Measurements from ENCODE around the gene GGA1. TPM values are rescaled to one million over a fixed set of nuclear protein-coding genes. Genes with fewer than 3 reads are reported as not detected.

GGA1 gene
- total and polyA plus RNA-seq, 10 of the 15 experiments (the other 5 are each of a cell fraction or from before 2014, with no cell fraction given), result 1.4 to 79.4 (median 44.4) TPM

DNA sequence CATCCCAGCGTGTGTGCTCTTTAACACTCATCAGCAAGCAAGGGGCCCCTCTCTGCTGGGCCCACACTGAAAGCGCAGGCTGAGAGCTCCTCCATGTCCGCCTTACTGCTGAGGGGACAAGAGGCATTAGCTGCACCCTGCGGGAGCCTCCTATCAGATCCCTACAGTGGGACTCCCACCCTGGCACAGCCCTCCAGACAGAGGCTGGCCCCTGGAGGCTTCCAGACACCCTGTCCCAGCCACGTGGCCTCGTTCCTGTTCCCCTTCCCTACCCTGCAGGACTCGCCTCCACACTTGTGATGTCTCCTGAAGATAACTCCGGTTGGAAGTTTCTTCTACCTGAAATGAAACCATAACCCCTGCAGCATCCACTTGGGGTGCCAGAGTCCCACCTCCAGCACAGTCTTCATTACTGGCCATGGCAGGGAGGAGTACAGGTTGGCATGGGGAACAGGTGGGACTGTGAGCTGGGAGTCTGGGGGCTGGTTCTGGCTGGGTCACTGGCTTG is 25.8 kb downstream of the GGA1 start:
- Histone ChIP-seq H3K36me3 (ENCODE audit: control insufficient read depth in 2 of 2, insufficient read depth in 2 of 2, low read length in 1 of 2) (peaks cover 0 to 6% of the 10 kb centered on the region in 2 experiments; a peak in 2 of 4 replicates), H4K20me1 (ENCODE audit: control insufficient read depth, insufficient read depth) (no peaks in the 10 kb centered on the region), H3K4me3 (peak overlapping the region; percentile 57; the same call in 1 of the 2 replicates), H3K79me2 (ENCODE audit: control insufficient read depth, insufficient read depth, low read length) (peaks cover 1% of the 10 kb centered on the region), H3K4me2 (ENCODE audit: control insufficient read depth, insufficient read depth) (peak overlapping the region; percentile 87), H3K27me3 (replicated peaks in 1 of 2; ENCODE audit: control insufficient read depth in 2 of 2, insufficient read depth in 2 of 2, low read length in 1 of 2) (no peaks in the 10 kb centered on the region), H2AFZ (ENCODE audit: control insufficient read depth, low read depth, low read length) (peak overlapping the region; percentile 5; the same call in 1 of the 2 replicates), H3K9ac (ENCODE audit: control insufficient read depth, insufficient read depth, low read length) (peak overlapping the region; percentile 78), H3K9me3 (replicated peaks; ENCODE audit: control insufficient read depth, insufficient read depth, low read length) (no peaks in the 10 kb centered on the region), H3K27ac (ENCODE audit: control insufficient read depth, insufficient read depth) (peak overlapping the region; percentile 92), H3K4me1 (ENCODE audit: control insufficient read depth, insufficient read depth, low read length) (peaks cover 72% of the 10 kb centered on the region)
- WGBS (ENCODE audit: insufficient coverage, insufficient replicate concordance, low lambda C conversion rate, missing lambda C conversion rate), result 28% methylated on average over 8 of the region's 8 CpGs
- FAIRE-seq (peak; percentile 78), DNase-seq (ENCODE audit: low read depth, low spot score) (no peak), ATAC-seq (peak; percentile 23)
- ChIA-PET RAD21 (ENCODE audit: unreplicated experiment) (interaction anchor here (0.8 to 4.0 kb wide), 13 partner anchors 8 to 262 kb away, joined by 3 to 47 read pairs (median 7); partner anchors contain the start of genes GGA1, LGALS1, NOL12 and PDXP), POLR2A (interaction anchor here (1.1 to 8.2 kb wide), 11 partner anchors 9 to 173 kb away, joined by 3 to 67 read pairs (median 9); partner anchors contain the start of genes GCAT, GGA1, LGALS1 and PDXP), SMC1A (ENCODE audit: uncharacterized antibody, unreplicated experiment) (interaction anchor here (0.8 to 5.9 kb wide), 9 partner anchors 8 to 46 kb away, joined by 3 to 33 read pairs (median 15); partner anchors contain the start of genes GGA1, LGALS1 and PDXP), CTCF (interaction anchor here (0.6 to 15.9 kb wide), 10 partner anchors 9 to 272 kb away, joined by 3 to 396 read pairs (median 11); partner anchors contain the start of genes GGA1, LGALS1, NOL12 and PDXP)
- in situ Hi-C loops (cut with MboI) (no loop called here), intact Hi-C loops (cut with micrococcal nuclease; ENCODE audit: unreplicated experiment) (no loop called here)
- TSS peak; percentile 24 for BruUV-seq (replicated peaks)
- peak; percentile 50 for TF ChIP-seq RAD21 (IDR thresholded peaks at IDR 0.05; ENCODE audit: insufficient read depth, low read depth, low read length)
- no peak for TF ChIP-seq RBBP5 (conservative IDR thresholded peaks at IDR 0.05)
- no peak for TF ChIP-seq KDM1A (IDR thresholded peaks at IDR 0.05; ENCODE audit: borderline replicate concordance)
- 0 out of 2 replicates have a peak, but pooled peaks have one; percentile 27 for TF ChIP-seq TAF1 (IDR thresholded peaks at IDR 0.05; ENCODE audit: borderline replicate concordance, low read depth, low read length)
- peak; percentile 52; the same call in 1 of the 2 replicates for TF ChIP-seq POLR2A (IDR thresholded peaks at IDR 0.05; ENCODE audit: low read depth, low read length)
- TF ChIP-seq ESRRA (IDR thresholded peaks at IDR 0.05; ENCODE audit: low read length), result no peak
- TF ChIP-seq, protein P1, sequence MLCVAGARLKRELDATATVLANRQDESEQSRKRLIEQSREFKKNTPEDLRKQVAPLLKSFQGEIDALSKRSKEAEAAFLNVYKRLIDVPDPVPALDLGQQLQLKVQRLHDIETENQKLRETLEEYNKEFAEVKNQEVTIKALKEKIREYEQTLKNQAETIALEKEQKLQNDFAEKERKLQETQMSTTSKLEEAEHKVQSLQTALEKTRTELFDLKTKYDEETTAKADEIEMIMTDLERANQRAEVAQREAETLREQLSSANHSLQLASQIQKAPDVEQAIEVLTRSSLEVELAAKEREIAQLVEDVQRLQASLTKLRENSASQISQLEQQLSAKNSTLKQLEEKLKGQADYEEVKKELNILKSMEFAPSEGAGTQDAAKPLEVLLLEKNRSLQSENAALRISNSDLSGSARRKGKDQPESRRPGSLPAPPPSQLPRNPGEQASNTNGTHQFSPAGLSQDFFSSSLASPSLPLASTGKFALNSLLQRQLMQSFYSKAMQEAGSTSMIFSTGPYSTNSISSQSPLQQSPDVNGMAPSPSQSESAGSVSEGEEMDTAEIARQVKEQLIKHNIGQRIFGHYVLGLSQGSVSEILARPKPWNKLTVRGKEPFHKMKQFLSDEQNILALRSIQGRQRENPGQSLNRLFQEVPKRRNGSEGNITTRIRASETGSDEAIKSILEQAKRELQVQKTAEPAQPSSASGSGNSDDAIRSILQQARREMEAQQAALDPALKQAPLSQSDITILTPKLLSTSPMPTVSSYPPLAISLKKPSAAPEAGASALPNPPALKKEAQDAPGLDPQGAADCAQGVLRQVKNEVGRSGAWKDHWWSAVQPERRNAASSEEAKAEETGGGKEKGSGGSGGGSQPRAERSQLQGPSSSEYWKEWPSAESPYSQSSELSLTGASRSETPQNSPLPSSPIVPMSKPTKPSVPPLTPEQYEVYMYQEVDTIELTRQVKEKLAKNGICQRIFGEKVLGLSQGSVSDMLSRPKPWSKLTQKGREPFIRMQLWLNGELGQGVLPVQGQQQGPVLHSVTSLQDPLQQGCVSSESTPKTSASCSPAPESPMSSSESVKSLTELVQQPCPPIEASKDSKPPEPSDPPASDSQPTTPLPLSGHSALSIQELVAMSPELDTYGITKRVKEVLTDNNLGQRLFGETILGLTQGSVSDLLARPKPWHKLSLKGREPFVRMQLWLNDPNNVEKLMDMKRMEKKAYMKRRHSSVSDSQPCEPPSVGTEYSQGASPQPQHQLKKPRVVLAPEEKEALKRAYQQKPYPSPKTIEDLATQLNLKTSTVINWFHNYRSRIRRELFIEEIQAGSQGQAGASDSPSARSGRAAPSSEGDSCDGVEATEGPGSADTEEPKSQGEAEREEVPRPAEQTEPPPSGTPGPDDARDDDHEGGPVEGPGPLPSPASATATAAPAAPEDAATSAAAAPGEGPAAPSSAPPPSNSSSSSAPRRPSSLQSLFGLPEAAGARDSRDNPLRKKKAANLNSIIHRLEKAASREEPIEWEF (IDR thresholded peaks at IDR 0.05; ENCODE audit: insufficient replicate concordance, low read depth, low read length), result no peak
- TF ChIP-seq ZNF384 (IDR thresholded peaks at IDR 0.05; ENCODE audit: borderline replicate concordance, low read depth, low read length), result no peak
- TF ChIP-seq, protein P2, sequence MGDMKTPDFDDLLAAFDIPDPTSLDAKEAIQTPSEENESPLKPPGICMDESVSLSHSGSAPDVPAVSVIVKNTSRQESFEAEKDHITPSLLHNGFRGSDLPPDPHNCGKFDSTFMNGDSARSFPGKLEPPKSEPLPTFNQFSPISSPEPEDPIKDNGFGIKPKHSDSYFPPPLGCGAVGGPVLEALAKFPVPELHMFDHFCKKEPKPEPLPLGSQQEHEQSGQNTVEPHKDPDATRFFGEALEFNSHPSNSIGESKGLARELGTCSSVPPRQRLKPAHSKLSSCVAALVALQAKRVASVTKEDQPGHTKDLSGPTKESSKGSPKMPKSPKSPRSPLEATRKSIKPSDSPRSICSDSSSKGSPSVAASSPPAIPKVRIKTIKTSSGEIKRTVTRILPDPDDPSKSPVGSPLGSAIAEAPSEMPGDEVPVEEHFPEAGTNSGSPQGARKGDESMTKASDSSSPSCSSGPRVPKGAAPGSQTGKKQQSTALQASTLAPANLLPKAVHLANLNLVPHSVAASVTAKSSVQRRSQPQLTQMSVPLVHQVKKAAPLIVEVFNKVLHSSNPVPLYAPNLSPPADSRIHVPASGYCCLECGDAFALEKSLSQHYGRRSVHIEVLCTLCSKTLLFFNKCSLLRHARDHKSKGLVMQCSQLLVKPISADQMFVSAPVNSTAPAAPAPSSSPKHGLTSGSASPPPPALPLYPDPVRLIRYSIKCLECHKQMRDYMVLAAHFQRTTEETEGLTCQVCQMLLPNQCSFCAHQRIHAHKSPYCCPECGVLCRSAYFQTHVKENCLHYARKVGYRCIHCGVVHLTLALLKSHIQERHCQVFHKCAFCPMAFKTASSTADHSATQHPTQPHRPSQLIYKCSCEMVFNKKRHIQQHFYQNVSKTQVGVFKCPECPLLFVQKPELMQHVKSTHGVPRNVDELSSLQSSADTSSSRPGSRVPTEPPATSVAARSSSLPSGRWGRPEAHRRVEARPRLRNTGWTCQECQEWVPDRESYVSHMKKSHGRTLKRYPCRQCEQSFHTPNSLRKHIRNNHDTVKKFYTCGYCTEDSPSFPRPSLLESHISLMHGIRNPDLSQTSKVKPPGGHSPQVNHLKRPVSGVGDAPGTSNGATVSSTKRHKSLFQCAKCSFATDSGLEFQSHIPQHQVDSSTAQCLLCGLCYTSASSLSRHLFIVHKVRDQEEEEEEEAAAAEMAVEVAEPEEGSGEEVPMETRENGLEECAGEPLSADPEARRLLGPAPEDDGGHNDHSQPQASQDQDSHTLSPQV (IDR thresholded peaks at IDR 0.05), result no peak
- no peak for TF ChIP-seq ZBED1 (IDR thresholded peaks at IDR 0.05; ENCODE audit: borderline replicate concordance)
- no peak for TF ChIP-seq TCF12 (IDR thresholded peaks at IDR 0.05; ENCODE audit: low read depth, low read length)
- no peak for TF ChIP-seq EGR1 (IDR thresholded peaks at IDR 0.05; ENCODE audit: borderline replicate concordance in 1 of 2, low read depth in 2 of 2, low read length in 2 of 2)
- no peak for TF ChIP-seq ZNF217 (IDR thresholded peaks at IDR 0.05)
- TF ChIP-seq YY1 (IDR thresholded peaks at IDR 0.05; ENCODE audit: low read depth, low read length), result peak; percentile 46; the same call in 1 of the 2 replicates

All from GM12878 (cell line).